Breast epithelium (tissue), 4 donors: ENCODE measurements around the gene DIPK1C. TPM values are rescaled to one million over a fixed set of nuclear protein-coding genes. Genes with fewer than 3 reads are reported as not detected.

Experiments used
- DNase-seq, 2 donors: peaks; one replicate each; pipeline ENCODE4 v3.0.0-alpha.2; 2019; ENCODE audit warnings: low spot score in 2 of 2
- H3K27ac ChIP-seq, 2 donors: fragments of 200-600 bp; sonication (generic) in 1 of 2; one replicate each; pipeline ENCODE4 v1.5.1; 2016 to 2019; ENCODE audit warnings: mild to moderate bottlenecking in 1 of 2
- H3K27me3 ChIP-seq, 2 donors: fragments of 200-600 bp; sonication (generic) in 1 of 2; one replicate each; pipeline versions ENCODE4 v1.5.1 to v1.6.0; 2017 to 2019; ENCODE audit warnings: control low read depth in 1 of 2, mild to moderate bottlenecking in 1 of 2
- H3K36me3 ChIP-seq: fragments of 200-600 bp; one replicate; pipeline ENCODE4 v1.5.1; 2019
- H3K4me1 ChIP-seq, 2 donors: fragments of 200-600 bp; sonication (generic); one replicate each; pipeline ENCODE4 v1.5.1; 2016 to 2019; ENCODE audit warnings: control low read depth in 1 of 2
- H3K4me3 ChIP-seq, 3 donors: fragments of 200-600 bp; sonication (generic); 1 replicate in 2 of 3; 2 replicates in 1 of 3; pipeline ENCODE4 v1.5.1; 2016 to 2019; ENCODE audit warnings: mild to moderate bottlenecking in 3 of 3, moderate library complexity in 2 of 3
- H3K9me3 ChIP-seq, 2 donors: fragments of 200-600 bp; sonication (generic) in 1 of 2; one replicate each; pipeline ENCODE4 v1.5.1; 2016 to 2019; ENCODE audit warnings: control low read depth in 1 of 2
- POLR2A ChIP-seq: fragments of 450-650 bp; IDR thresholded peaks from one replicate; pipeline ENCODE4 v1.6.1; 2016; ENCODE audit warnings: antibody characterized with exemption, mild to moderate bottlenecking, moderate library complexity
- POLR2AphosphoS5 ChIP-seq, 3 donors: sonication (generic); formaldehyde crosslinking; IDR thresholded peaks; one replicate each; pipeline ENCODE4 v1.6.1; 2017; ENCODE audit warnings: antibody characterized with exemption in 3 of 3
- intact Hi-C: fragments of 100-400 bp; cut with DNase I; formaldehyde crosslinking; loops from one replicate; pipeline ENCODE4 v1.15.1; 2023; ENCODE audit warnings: low total_unique reads
- total RNA-seq, 3 donors: library from RNA; depleted of rRNA; stranded (reverse); fragments of >200 nt; gene quantifications; one replicate each; pipeline ENCODE4 v1.1.0, GENCODE V29; 2016
- TF ChIP-seq, protein P1 (sequence below), 3 donors: fragments of 450-650 bp; IDR thresholded peaks; one replicate each; pipeline ENCODE4 v1.5.1; 2016 to 2017; ENCODE audit warnings: antibody characterized with exemption in 3 of 3, mild to moderate bottlenecking in 3 of 3, moderate library complexity in 3 of 3

Gene DIPK1C
- total RNA-seq, 3 donors from 2014 or later, result 0.16 TPM; not detected in 2

DNA sequence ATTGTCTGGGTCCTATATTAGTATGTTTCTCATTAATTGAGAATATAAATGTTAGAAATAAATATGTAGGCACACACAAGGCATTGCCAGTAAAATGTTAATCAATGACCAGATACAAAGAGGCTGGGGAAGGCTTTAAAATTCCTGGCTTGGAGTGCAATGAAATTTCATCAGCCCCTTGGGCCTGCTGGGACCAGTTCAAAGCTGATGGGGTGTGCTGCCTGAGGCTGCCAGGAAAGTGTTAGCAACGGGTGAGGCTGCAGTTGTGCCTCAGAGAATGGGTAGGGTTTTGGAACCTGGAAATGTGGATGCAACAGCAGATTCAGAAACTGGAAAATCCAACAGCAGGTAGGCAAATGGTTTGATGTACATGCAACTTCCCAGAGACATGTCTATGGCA, 68.9 kb downstream of the DIPK1C start:
- H3K9me3 ChIP-seq, result no peaks in the 10 kb centered on the region
- DNase-seq, result no peak
- no peaks in the 10 kb centered on the region for H3K36me3 ChIP-seq
- H3K27ac ChIP-seq, result no peak overlapping the region
- H3K27me3 ChIP-seq, result no peaks in the 10 kb centered on the region
- TF ChIP-seq, protein P1, sequence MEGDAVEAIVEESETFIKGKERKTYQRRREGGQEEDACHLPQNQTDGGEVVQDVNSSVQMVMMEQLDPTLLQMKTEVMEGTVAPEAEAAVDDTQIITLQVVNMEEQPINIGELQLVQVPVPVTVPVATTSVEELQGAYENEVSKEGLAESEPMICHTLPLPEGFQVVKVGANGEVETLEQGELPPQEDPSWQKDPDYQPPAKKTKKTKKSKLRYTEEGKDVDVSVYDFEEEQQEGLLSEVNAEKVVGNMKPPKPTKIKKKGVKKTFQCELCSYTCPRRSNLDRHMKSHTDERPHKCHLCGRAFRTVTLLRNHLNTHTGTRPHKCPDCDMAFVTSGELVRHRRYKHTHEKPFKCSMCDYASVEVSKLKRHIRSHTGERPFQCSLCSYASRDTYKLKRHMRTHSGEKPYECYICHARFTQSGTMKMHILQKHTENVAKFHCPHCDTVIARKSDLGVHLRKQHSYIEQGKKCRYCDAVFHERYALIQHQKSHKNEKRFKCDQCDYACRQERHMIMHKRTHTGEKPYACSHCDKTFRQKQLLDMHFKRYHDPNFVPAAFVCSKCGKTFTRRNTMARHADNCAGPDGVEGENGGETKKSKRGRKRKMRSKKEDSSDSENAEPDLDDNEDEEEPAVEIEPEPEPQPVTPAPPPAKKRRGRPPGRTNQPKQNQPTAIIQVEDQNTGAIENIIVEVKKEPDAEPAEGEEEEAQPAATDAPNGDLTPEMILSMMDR (IDR thresholded peaks at IDR 0.05), result no peak
- TF ChIP-seq POLR2AphosphoS5 (IDR thresholded peaks at IDR 0.05) (no peak), POLR2A (no peak)
- no peaks in the 10 kb centered on the region for H3K4me1 ChIP-seq
- H3K4me3 ChIP-seq, result no peak overlapping the region
- intact Hi-C loops, result no loop called here

DNA sequence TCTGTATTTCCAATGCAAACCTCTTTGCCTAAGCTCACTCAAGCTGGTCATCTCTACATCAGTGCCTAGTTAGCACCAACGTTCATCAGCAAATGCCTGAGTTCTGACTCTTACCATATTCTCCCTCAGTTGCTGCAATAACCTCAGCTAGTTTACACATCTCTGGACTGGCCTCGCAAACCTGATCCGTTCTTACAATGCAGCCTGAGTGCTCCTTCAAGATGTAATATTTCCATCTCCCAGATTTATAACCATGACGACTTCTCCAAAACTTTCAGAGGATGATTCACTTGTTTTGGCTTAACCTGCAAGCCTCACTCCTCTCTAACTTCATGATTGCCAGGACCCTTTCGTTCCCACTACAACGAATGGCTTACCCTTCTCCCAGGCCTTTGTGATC, 69.7 kb downstream of the DIPK1C start:
- Histone ChIP-seq H3K27me3 (no peaks in the 10 kb centered on the region), H3K4me1 (no peaks in the 10 kb centered on the region), H3K27ac (no peak overlapping the region), H3K9me3 (no peaks in the 10 kb centered on the region), H3K36me3 (no peaks in the 10 kb centered on the region), H3K4me3 (no peak overlapping the region)
- no peak for DNase-seq
- intact Hi-C loops, result no loop called here
- TF ChIP-seq POLR2AphosphoS5 (IDR thresholded peaks at IDR 0.05) (no peak), POLR2A (no peak)
- TF ChIP-seq, protein P1 (IDR thresholded peaks at IDR 0.05), result no peak

Other genes starting within 250 kb of the DIPK1C start
- 100 to 1,000 TPM; 185 to 646 (median 300) TPM for gene CYB5A, start 165.3 kb downstream of the DIPK1C start, total RNA-seq
- under 1 TPM in 1 of 3 donors, not detected in 2; 0.16 TPM for gene C18orf63, start 141.5 kb downstream of the DIPK1C start, total RNA-seq
- 100 to 1,000 TPM in 1 of 3 donors, 10 to 100 TPM in 2; 81.0 to 104 (median 95.7) TPM for gene CNDP2, start 39.1 kb upstream of the DIPK1C start, total RNA-seq
- under 1 TPM in 1 of 3 donors, not detected in 2; 0.33 TPM for gene CNDP1, start 77.2 kb upstream of the DIPK1C start, total RNA-seq
- 10 to 100 TPM; 14.9 to 30.1 (median 22.3) TPM for gene ZNF407, start 140.6 kb upstream of the DIPK1C start, total RNA-seq